Right atrium auricular region (tissue), 2 donors: ENCODE measurements around the gene FN3KRP. TPM values are rescaled to one million over a fixed set of nuclear protein-coding genes. Genes with fewer than 3 reads are reported as not detected.

ENCODE experiments used
- DNase-seq: peaks from one replicate; pipeline ENCODE4 v3.0.0-alpha.2; 2019; ENCODE audit warnings: low spot score
- H3K27ac ChIP-seq, 2 donors: fragments of 200-600 bp; sonication (generic); 1 replicate in 1 of 2; 2 replicates in 1 of 2; pipeline ENCODE4 v1.5.1; 2016 to 2019
- H3K27me3 ChIP-seq, 2 donors: fragments of 200-600 bp; sonication (generic); one replicate each; pipeline versions ENCODE4 v1.5.1 to v1.6.0; 2017 to 2019
- H3K36me3 ChIP-seq: fragments of 200-600 bp; sonication (generic); one replicate; pipeline ENCODE4 v1.5.1; 2016
- H3K4me1 ChIP-seq, 2 donors: fragments of 200-600 bp; sonication (generic); one replicate each; pipeline versions ENCODE4 v1.5.1 to v1.6.0; 2017 to 2019
- H3K4me3 ChIP-seq, 2 donors: fragments of 200-600 bp; sonication (generic); 1 replicate in 1 of 2; 2 replicates in 1 of 2; pipeline ENCODE4 v1.5.1; 2017 to 2019; ENCODE audit warnings: mild to moderate bottlenecking in 1 of 2, moderate library complexity in 1 of 2
- H3K9me3 ChIP-seq, 2 donors: fragments of 200-600 bp; sonication (generic); one replicate each; pipeline ENCODE4 v1.5.1; 2019
- total RNA-seq, 2 donors: library from RNA; depleted of rRNA; stranded (reverse); fragments of >200 nt; gene quantifications; one replicate each; pipeline ENCODE4 v1.1.0, GENCODE V29; 2016
- TF ChIP-seq, protein P1 (sequence below), 2 donors: fragments of 200-600 bp; sonication (generic); IDR thresholded peaks; one replicate each; pipeline ENCODE4 v1.5.1; 2019; ENCODE audit warnings: antibody characterized with exemption in 2 of 2

Gene FN3KRP
- total RNA-seq, 2 donors from 2014 or later = 6.1 TPM

DNA sequence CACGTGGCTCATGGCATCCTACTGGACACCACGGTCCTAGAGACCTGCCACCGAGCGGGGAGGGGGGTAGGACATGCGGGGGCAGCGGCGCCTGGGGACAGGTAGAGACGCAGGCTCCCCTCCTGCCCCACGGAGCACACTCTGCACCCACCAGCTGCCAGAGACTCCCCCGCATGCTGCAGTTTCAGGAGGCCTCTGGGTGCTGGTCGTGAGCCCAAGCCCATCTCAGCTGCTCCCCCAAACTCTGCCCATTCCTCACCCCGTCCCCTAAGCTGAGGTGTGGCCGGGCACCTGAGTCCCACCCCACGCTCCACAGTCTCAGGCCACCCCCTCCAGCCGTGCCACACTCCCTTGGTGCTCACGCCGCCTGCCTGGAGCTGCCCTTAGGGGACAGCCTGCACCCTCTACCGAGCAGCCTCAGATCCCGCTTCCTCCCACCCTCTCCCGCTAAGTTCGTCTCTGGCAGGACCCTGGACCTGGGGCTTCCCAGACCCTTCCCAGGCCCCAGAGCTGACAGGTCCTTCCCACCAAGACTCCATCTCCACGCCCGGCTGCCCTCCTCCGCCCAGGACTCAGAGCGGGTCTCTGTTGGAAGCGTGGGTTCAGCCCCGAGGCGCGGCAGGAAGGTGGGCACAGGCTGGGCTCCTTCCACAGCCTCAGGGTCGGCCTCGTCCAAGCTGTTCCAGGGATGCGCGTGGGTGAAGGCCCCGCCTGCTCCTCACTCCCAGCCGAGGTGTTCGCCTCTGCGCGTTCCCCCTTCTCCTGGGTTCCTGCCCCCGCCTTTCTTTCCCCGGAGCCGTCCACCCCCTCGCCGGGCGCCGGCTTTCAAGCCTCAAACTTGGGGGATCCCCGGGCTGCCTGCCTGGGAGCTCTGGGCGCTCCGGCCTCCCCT lies 19.3 kb upstream of the FN3KRP start:
- H3K36me3 ChIP-seq = no peaks in the 10 kb centered on the region
- DNase-seq = no peak
- TF ChIP-seq, protein P1, sequence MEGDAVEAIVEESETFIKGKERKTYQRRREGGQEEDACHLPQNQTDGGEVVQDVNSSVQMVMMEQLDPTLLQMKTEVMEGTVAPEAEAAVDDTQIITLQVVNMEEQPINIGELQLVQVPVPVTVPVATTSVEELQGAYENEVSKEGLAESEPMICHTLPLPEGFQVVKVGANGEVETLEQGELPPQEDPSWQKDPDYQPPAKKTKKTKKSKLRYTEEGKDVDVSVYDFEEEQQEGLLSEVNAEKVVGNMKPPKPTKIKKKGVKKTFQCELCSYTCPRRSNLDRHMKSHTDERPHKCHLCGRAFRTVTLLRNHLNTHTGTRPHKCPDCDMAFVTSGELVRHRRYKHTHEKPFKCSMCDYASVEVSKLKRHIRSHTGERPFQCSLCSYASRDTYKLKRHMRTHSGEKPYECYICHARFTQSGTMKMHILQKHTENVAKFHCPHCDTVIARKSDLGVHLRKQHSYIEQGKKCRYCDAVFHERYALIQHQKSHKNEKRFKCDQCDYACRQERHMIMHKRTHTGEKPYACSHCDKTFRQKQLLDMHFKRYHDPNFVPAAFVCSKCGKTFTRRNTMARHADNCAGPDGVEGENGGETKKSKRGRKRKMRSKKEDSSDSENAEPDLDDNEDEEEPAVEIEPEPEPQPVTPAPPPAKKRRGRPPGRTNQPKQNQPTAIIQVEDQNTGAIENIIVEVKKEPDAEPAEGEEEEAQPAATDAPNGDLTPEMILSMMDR (IDR thresholded peaks at IDR 0.05) = no peak
- peaks cover 3 to 10% of the 10 kb centered on the region in 2 donors for H3K9me3 ChIP-seq
- H3K27ac ChIP-seq = peak overlapping the region in 1 of 2 donors; percentile 66
- peaks cover 0 to 20% of the 10 kb centered on the region in 2 donors for H3K4me1 ChIP-seq
- no peaks in the 10 kb centered on the region for H3K27me3 ChIP-seq
- H3K4me3 ChIP-seq = peak overlapping the region; percentile 74 to 90

DNA sequence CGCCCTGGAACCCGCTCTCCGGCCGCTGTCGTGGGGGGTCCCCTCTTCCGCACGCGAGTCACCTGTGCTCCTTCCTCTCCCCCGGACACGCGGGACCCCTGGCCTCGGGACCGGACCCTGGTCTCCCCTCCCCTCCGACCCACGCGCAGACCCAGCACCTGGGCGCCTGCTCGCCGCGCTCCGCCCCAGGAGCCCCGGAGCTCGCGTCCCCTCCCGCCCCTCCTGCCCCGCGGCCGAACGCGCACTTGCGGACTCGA lies 18.8 kb upstream of the FN3KRP start:
- H3K36me3 ChIP-seq = no peaks in the 10 kb centered on the region
- TF ChIP-seq, protein P1 (IDR thresholded peaks at IDR 0.05) = no peak
- H3K4me1 ChIP-seq = peaks cover 0 to 20% of the 10 kb centered on the region in 2 donors
- no peak for DNase-seq
- H3K9me3 ChIP-seq = peaks cover 3 to 10% of the 10 kb centered on the region in 2 donors
- peak overlapping the region; percentile 74 to 90 for H3K4me3 ChIP-seq
- H3K27me3 ChIP-seq = no peaks in the 10 kb centered on the region
- H3K27ac ChIP-seq = peak overlapping the region in 1 of 2 donors; percentile 66

DNA sequence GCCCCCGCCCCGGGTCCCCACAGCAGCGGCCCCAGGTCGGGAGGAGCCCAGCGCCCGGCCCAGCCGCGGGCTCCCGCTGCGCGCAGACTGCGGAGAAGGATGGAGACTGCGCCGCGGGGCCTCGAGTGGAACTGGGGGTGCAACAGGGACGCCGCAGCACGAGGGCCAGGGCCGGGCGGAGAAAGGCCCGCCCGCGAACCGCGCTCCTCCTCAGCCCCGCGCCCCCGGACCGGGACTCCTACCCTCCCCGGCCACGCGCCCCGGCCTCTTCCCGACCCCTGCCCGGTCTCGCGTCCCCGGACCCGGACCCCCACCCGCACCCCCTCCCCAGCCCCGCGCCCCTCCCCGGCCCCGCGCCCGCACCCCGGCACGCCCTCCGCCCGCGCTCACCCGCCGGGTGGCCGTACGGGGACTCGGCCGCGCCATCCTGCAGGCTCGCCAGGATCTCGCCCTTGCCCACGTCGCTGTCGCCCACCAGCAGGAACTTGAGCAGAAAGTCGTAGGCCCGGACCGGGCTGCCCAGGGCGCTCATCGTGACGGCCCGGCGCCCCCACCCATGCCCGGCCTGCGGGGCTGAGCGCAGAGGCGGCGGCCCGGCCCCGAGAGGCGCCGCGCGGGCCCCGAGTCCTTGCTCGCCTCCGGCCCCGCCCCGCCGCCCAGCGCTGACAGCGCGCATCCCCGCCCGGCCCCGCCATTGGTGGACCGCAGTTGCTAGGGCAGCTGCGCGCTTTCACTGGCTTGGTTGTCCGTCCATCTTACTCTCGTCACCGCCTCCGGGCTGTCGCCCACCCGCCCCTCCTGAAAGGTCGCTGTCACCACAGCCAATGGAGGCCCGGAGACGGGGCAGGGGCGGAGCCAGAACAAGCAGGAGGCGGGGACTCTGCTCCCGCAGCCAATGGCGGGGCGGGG lies 18.2 kb upstream of the FN3KRP start, which contains the start of gene RAB40B:
RAB40B (minus strand) TSS at position 634 of the 909 bp plus-strand sequence; CDS start at position 532, 102 bp downstream.
- Histone ChIP-seq H3K27ac (peak within 1 kb of the TSS; percentile 51 to 66), H3K36me3 (no peaks in the 10 kb centered on the region), H3K27me3 (no peaks in the 10 kb centered on the region), H3K9me3 (peaks cover 3 to 10% of the 10 kb centered on the region in 2 donors), H3K4me3 (peak within 1 kb of the TSS; percentile 74 to 90), H3K4me1 (peaks cover 0 to 20% of the 10 kb centered on the region in 2 donors)
- TF ChIP-seq, protein P1 (IDR thresholded peaks at IDR 0.05) = no peak
- DNase-seq = peak; percentile 99

DNA sequence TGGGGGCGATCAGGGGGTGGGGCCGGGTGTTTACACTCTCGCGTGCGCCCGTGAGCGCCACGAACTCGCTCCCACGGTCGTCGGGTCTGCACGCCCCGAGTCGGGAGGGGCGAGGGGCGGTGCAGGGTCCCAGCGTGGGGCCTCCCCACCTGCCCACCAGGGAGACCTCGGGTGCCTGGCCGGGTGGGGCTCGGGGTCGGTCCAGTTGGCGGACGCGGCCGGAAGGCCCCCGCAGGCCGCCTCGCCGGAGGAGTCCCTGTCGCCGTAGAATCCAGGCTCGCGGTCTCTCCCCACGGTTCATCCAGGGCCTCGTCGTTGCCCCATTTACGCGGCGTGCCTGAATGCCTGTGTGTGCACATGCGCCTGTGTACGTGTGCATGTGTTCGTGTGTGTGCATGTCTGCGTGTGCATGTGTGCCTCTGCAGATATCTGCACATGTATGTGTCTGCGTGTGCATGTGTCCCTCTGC lies 17.5 kb upstream of the FN3KRP start:
- Histone ChIP-seq H3K4me3 (peak overlapping the region; percentile 58 to 90), H3K27me3 (no peaks in the 10 kb centered on the region), H3K9me3 (peaks cover 3 to 10% of the 10 kb centered on the region in 2 donors), H3K36me3 (no peaks in the 10 kb centered on the region), H3K27ac (peak overlapping the region; percentile 20 to 41), H3K4me1 (peaks cover 0 to 20% of the 10 kb centered on the region in 2 donors)
- no peak for DNase-seq
- TF ChIP-seq, protein P1 (IDR thresholded peaks at IDR 0.05) = no peak

DNA sequence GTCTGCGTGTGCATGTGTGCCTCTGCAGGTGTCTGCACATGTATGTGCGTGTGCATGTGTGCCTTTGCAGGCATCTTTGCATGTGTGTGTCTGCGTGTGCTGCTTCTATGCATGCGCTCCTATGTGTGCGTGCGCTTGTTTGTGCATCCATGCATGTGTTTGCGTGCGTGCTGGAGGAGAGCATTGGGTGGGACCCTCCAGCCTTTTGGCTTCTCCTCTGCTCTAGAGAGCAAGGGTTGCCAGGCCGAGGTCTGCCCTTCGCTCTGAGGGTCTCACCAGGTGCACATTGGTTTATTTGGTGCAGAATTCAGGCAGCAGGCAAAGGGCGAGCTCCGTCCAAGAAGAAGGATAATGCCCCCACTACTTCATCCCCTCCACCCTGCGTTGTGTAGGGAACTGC lies 17.0 kb upstream of the FN3KRP start:
- H3K4me3 ChIP-seq = no peak overlapping the region
- peaks cover 0 to 20% of the 10 kb centered on the region in 2 donors for H3K4me1 ChIP-seq
- peaks cover 3 to 5% of the 10 kb centered on the region in 2 donors for H3K9me3 ChIP-seq
- H3K36me3 ChIP-seq = no peaks in the 10 kb centered on the region
- no peak overlapping the region for H3K27ac ChIP-seq
- no peaks in the 10 kb centered on the region for H3K27me3 ChIP-seq
- TF ChIP-seq, protein P1 (IDR thresholded peaks at IDR 0.05) = no peak
- no peak for DNase-seq
